ENCODE data around the gene FNDC3B. TPM values are rescaled to one million over a fixed set of nuclear protein-coding genes. Genes with fewer than 3 reads are reported as not detected.

The FNDC3B gene
- total RNA-seq, 1 experiment from 2014 or later, result 62.3 TPM

- Histone ChIP-seq H3K27ac (no peak overlapping the region), H3K27me3 (no peaks in the 10 kb centered on the region), H3K4me1 (no peaks in the 10 kb centered on the region), H3K9me3 (replicated peaks) (no peaks in the 10 kb centered on the region), H3K4me3 (no peak overlapping the region), H3K36me3 (peaks cover 21% of the 10 kb centered on the region)
- DNase-seq, result no peak
Observed at GRCh38 chr3:172128858-172129257, 89.5 kb downstream of the FNDC3B start.

GRCh38 chr3:172129498-172129849 lies 90.1 kb downstream of the FNDC3B start:
- DNase-seq, result no peak
- no peak overlapping the region for H3K4me3 ChIP-seq
- H3K27ac ChIP-seq, result no peak overlapping the region

GRCh38 chr3:172129850-172130716 lies 90.7 kb downstream of the FNDC3B start:
- Histone ChIP-seq H3K4me3 (no peak overlapping the region), H3K36me3 (peaks cover 31% of the 10 kb centered on the region), H3K4me1 (no peaks in the 10 kb centered on the region), H3K9me3 (replicated peaks) (no peaks in the 10 kb centered on the region), H3K27me3 (no peaks in the 10 kb centered on the region), H3K27ac (no peak overlapping the region)
- peak; percentile 36 to 43 for DNase-seq

More at GRCh38 chr3:172129498-172129849, 90.1 kb downstream of the FNDC3B start:
- no peaks in the 10 kb centered on the region for H3K27me3 ChIP-seq
- no peaks in the 10 kb centered on the region for H3K4me1 ChIP-seq
- H3K36me3 ChIP-seq, result peaks cover 25% of the 10 kb centered on the region
- H3K9me3 ChIP-seq (replicated peaks), result no peaks in the 10 kb centered on the region

GRCh38 chr3:172130717-172131050 lies 91.3 kb downstream of the FNDC3B start:
- H3K9me3 ChIP-seq (replicated peaks), result no peaks in the 10 kb centered on the region
- H3K27me3 ChIP-seq, result no peaks in the 10 kb centered on the region
- H3K4me3 ChIP-seq, result no peak overlapping the region
- DNase-seq, result no peak
- no peaks in the 10 kb centered on the region for H3K4me1 ChIP-seq
- H3K27ac ChIP-seq, result no peak overlapping the region
- H3K36me3 ChIP-seq, result peaks cover 28% of the 10 kb centered on the region

DNA sequence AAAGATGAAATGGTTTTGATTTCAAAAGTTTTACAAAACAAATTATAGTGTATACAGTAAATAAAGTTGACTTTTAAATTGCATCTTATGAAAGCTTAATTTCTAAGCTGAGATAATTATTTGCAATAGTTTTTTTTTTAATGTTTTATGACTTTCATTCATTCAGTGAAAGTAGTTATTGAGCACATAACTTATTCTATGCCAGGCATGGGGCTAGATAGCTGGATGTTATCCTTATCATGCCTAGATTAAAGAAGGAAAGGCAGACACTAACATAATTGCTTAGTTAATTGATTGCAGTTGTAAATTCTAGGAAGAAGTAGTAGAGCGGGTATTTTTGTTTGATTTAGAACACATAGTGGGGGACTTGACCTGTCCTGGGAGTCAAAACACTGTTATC lies 92.4 kb downstream of the FNDC3B start:
- Histone ChIP-seq H3K36me3 (peaks cover 28% of the 10 kb centered on the region), H3K4me3 (no peak overlapping the region), H3K9me3 (replicated peaks) (no peaks in the 10 kb centered on the region), H3K4me1 (no peaks in the 10 kb centered on the region), H3K27ac (no peak overlapping the region), H3K27me3 (no peaks in the 10 kb centered on the region)
- DNase-seq, result no peak

GRCh38 chr3:172132159-172132586 lies 92.8 kb downstream of the FNDC3B start:
- H3K27me3 ChIP-seq, result no peaks in the 10 kb centered on the region

DNA sequence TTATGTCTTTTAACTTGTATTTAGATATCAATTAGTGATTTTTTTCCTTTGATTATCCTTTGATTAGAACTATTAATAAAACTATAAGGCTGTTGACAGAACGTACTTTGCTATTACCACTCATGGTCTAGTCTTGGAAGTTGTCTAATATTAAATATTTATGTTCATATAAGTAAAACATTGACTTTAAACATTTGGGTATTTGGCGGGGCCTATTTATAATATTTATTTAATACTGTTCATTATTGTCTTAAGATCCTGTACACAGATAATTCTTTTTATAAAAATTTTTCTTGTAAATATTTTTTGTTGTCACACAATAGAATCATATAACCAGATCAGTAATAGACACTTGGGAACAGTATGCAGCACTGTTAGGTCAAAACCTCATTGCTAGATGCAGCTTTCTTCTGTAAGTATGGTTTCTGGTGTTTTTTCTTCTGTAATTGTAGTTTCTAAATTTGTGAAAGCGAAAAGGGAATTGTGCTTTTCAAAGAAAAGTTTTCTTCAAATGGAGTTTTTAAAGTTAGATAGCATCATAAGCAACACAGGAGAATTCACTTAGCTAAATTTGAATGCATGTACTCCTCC lies 93.4 kb downstream of the FNDC3B start:
- peaks cover 17% of the 10 kb centered on the region for H3K36me3 ChIP-seq
- H3K4me1 ChIP-seq, result no peaks in the 10 kb centered on the region
- H3K27ac ChIP-seq, result no peak overlapping the region
- H3K27me3 ChIP-seq, result no peaks in the 10 kb centered on the region
- no peak for DNase-seq
- H3K9me3 ChIP-seq (replicated peaks), result no peaks in the 10 kb centered on the region
- H3K4me3 ChIP-seq, result no peak overlapping the region

More at GRCh38 chr3:172132159-172132586, 92.8 kb downstream of the FNDC3B start:
- Histone ChIP-seq H3K9me3 (replicated peaks) (no peaks in the 10 kb centered on the region), H3K36me3 (peaks cover 23% of the 10 kb centered on the region), H3K4me1 (no peaks in the 10 kb centered on the region), H3K4me3 (no peak overlapping the region), H3K27ac (no peak overlapping the region)
- no peak for DNase-seq

DNA sequence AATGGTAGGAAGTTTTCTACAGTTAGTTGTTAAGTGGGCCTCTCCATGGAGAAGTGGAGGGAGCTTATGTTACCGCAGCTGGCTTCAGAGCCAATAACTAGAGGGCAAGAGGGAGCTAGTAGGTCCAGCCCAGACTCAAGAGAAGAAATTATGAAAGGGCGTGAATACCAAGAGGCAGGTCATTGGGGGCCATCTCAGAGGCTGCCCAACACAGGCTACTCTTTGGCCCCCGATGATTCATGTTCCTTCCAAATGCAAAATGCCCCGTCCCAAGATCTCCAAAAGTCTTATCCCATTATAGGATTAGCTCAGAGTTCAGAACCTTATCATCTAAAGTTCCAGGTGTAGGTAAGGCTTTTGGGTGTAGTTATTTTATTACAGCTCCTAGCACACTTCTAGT lies 94.5 kb downstream of the FNDC3B start:
- H3K4me1 ChIP-seq, result peaks cover under 1% of the 10 kb centered on the region; the same call in 1 of the 2 replicates
- H3K27ac ChIP-seq, result no peak overlapping the region
- H3K9me3 ChIP-seq (replicated peaks), result no peaks in the 10 kb centered on the region
- peaks cover 13% of the 10 kb centered on the region for H3K36me3 ChIP-seq
- no peaks in the 10 kb centered on the region for H3K27me3 ChIP-seq
- no peak overlapping the region for H3K4me3 ChIP-seq
- no peak for DNase-seq

DNA sequence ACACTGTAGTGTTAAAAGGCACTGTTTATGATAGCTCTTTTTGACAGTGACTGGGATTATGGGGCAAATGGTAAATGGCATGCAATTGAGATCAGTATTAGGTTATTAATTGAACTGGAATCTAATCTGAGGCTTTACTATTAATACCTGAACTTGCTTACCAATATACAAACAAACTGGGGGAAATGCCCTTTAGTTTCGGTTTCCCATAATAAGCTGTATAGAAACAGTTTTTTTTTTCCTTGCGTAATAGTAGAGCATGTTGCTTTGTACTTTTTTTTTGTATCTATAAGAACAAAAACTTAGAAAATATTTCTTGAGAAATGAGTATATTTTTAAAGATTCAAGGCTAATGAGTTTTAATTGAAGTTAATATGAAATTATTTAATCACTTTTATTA lies 95.0 kb downstream of the FNDC3B start:
- H3K27me3 ChIP-seq, result no peaks in the 10 kb centered on the region
- peaks cover 4% of the 10 kb centered on the region; the same call in 1 of the 2 replicates for H3K4me1 ChIP-seq
- H3K27ac ChIP-seq, result no peak overlapping the region
- H3K36me3 ChIP-seq, result peaks cover 17% of the 10 kb centered on the region
- H3K9me3 ChIP-seq (replicated peaks), result no peaks in the 10 kb centered on the region
- no peak for DNase-seq
- H3K4me3 ChIP-seq, result no peak overlapping the region

DNA sequence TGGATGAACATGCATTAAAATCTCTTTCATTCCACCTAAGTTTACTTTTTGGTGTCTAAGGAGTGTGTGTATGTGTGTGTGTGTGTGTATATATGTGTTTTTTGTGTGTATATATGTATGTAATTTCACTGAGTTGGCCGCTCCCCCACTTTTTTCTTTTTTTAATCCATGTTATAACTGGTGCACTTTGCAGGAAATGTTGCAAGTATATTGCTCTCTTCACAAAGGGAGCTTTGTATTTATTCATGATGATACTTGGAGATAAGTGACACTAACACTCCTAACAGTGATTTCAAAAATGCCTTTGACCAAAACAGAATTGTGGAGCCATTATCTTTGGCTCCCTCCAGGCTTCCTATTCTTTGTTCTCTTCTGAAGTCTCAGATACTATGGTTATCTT lies 95.8 kb downstream of the FNDC3B start:
- DNase-seq, result no peak
- peaks cover 17% of the 10 kb centered on the region for H3K36me3 ChIP-seq
- H3K27me3 ChIP-seq, result no peaks in the 10 kb centered on the region
- H3K4me1 ChIP-seq, result peaks cover 9% of the 10 kb centered on the region
- H3K27ac ChIP-seq, result no peak overlapping the region
- no peak overlapping the region for H3K4me3 ChIP-seq
- H3K9me3 ChIP-seq (replicated peaks), result no peaks in the 10 kb centered on the region

- Histone ChIP-seq H3K9me3 (replicated peaks) (no peaks in the 10 kb centered on the region), H3K4me1 (peaks cover 16% of the 10 kb centered on the region), H3K27ac (no peak overlapping the region), H3K4me3 (no peak overlapping the region), H3K27me3 (no peaks in the 10 kb centered on the region), H3K36me3 (peaks cover 17% of the 10 kb centered on the region)
- DNase-seq, result no peak
Observed at GRCh38 chr3:172135820-172136219, 96.4 kb downstream of the FNDC3B start.

GRCh38 chr3:172136330-172136729 lies 97.0 kb downstream of the FNDC3B start:
- Histone ChIP-seq H3K36me3 (peaks cover 17% of the 10 kb centered on the region), H3K4me3 (no peak overlapping the region), H3K27ac (no peak overlapping the region), H3K4me1 (peaks cover 21% of the 10 kb centered on the region), H3K9me3 (replicated peaks) (no peaks in the 10 kb centered on the region), H3K27me3 (no peaks in the 10 kb centered on the region)
- DNase-seq, result no peak

DNA sequence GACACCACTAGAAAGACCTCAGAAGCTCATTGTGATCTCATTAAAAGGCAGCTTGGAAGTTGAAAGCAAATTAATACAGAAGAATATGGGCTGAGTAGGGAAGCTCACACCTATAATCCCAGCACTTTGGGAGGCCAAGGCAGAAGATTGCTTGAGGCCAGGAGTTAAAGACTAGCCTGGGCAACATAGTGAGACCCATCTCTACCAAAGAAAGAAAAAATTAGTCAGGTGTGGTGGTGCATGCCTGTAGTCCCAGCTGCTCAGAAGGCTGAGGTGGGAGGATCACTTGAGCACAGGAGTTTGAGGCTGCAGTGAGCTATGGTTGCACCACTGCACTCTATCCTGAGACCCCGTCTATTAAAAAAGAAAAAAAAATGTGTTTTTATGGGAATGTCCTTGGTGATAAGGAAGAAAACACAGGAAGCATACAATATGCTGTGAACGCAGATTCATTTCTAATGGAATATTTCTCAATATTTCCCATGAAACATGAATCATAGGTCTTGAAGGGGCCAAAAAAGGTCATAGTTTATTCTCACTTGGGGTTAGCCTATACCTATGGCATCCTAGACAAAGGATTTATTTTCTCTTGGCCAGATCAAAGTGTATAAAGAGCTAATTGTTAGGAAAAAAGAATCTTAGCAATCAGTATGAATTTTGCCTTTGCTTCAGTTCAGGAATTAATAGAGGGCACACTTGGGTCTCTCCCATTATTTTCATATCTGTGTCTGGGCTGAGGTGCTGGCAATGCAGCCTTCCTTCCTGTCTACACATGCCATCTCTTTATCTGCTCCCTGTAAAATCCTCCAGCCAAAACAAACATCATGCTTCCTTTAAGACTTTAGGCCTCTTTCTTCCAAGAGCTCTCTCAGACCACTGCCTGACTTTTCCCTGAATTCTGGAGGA lies 98.2 kb downstream of the FNDC3B start:
- Histone ChIP-seq H3K4me3 (no peak overlapping the region), H3K27me3 (no peaks in the 10 kb centered on the region), H3K4me1 (peaks cover 32% of the 10 kb centered on the region), H3K36me3 (peaks cover 17% of the 10 kb centered on the region), H3K27ac (no peak overlapping the region), H3K9me3 (replicated peaks) (no peaks in the 10 kb centered on the region)
- no peak for DNase-seq

DNA sequence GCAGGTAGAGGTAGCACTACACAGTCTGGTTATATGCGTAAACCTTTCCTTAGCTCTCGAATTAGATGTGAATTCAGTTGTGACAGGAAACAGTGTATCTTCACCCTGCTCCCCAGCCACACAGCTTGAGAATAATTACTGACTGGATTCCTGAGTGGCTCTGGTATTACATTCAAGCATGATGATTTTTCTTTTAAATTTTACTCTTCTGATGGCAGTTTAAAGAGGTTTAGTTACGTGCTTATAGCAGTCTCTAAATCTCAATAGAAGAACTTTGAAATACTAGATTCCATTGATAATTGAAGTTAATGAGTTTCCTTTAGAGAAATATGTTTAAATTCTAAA lies 98.8 kb downstream of the FNDC3B start:
- no peak for DNase-seq
- peaks cover 22% of the 10 kb centered on the region; the same call in 1 of the 2 replicates for H3K36me3 ChIP-seq
- peaks cover 36% of the 10 kb centered on the region for H3K4me1 ChIP-seq
- no peaks in the 10 kb centered on the region for H3K27me3 ChIP-seq
- no peaks in the 10 kb centered on the region for H3K9me3 ChIP-seq (replicated peaks)
- no peak overlapping the region for H3K27ac ChIP-seq
- no peak overlapping the region for H3K4me3 ChIP-seq
